HepG2 (cell line): ENCODE results near the gene CHKB. TPM values are rescaled to one million over a fixed set of nuclear protein-coding genes. Genes with fewer than 3 reads are reported as not detected.

ENCODE experiments used
- ATAC-seq: fragments of 200-7000 bp; cut with Tn5 transposase; 3 replicates; pipeline ENCODE4 v1.9.1; 2020; ENCODE audit warnings: mild to moderate bottlenecking, moderate library complexity
- BruUV-seq: library from RNA; stranded (reverse); fragments of 400-500 nt; replicated peaks from 2 replicates; lab custom pipeline; 2021; lab: Mats Ljungman, UMichigan
- CTCF ChIA-PET: fragments of 300-600 bp; formaldehyde crosslinking; extraction: SDS; loops from one replicate; lab custom pipeline; 2021; ENCODE audit warnings: low total read pairs, inconsistent platforms, low intra/inter-chr PET ratio; lab: Yijun Ruan, JAX
- POLR2A ChIA-PET: fragments of 350-600 bp; sonication (Branson Sonifier 250); formaldehyde crosslinking; loops from one replicate; lab custom pipeline; 2020; ENCODE audit warnings: antibody characterized with exemption, inconsistent platforms; lab: Yijun Ruan, JAX
- DNase-seq: peaks from one replicate; pipeline ENCODE4 v3.0.0-alpha.2; 2015; ENCODE audit warnings: low spot score
- FAIRE-seq: peaks from 3 replicates; lab custom pipeline; 2011; peaks lifted over from hg19 to GRCh38; lab: Jason Lieb, UNC
- H2AFZ ChIP-seq: one replicate; pipeline ENCODE4 v1.6.1; 2011; ENCODE audit warnings: low read length, inconsistent platforms
- H3K27ac ChIP-seq: fragments of 300-600 bp; 3 replicates; pipeline ENCODE4 v1.8.0; 2011; ENCODE audit warnings: mixed run types, mild to moderate bottlenecking, mixed read lengths, low read length, inconsistent platforms; ENCODE audit not compliant: insufficient read depth; ENCODE audit errors: extremely low read length
- H3K27me3 ChIP-seq, 2 experiments: fragments of 200-600 bp in 1 of 2; 2 replicates in 1 of 2; 3 replicates in 1 of 2; pipeline versions ENCODE4 v1.6.0 to v1.8.0; 2011; ENCODE audit warnings: low read length in 2 of 2, mild to moderate bottlenecking in 2 of 2, moderate library complexity in 2 of 2, inconsistent platforms in 1 of 2; ENCODE audit not compliant: insufficient read depth in 2 of 2, control insufficient read depth in 1 of 2
- H3K36me3 ChIP-seq, 2 experiments: fragments of 200-600 bp in 1 of 2; replicated peaks in 1 of 2; 2 replicates in 1 of 2; 3 replicates in 1 of 2; pipeline versions ENCODE4 v1.5.1 to v1.8.0; 2011; ENCODE audit warnings: low read length in 2 of 2, inconsistent platforms in 1 of 2; ENCODE audit not compliant: insufficient read depth in 2 of 2, control insufficient read depth in 1 of 2
- H3K4me1 ChIP-seq: 2 replicates; pipeline ENCODE4 v1.5.1; 2012; ENCODE audit warnings: low read length, inconsistent platforms; ENCODE audit not compliant: insufficient read depth
- H3K4me2 ChIP-seq: 2 replicates; pipeline ENCODE4 v1.6.0; 2011; ENCODE audit warnings: low read depth, low read length, inconsistent platforms
- H3K4me3 ChIP-seq, 3 experiments: fragments of 200-600 bp in 1 of 3; sonication (generic), shearing (Covaris generic) in 1 of 3; replicated peaks in 1 of 3; 2 replicates each; pipeline ENCODE4 v1.5.1; 2011 to 2016; ENCODE audit warnings: low read length in 3 of 3, inconsistent platforms in 2 of 3, low read depth in 2 of 3, mild to moderate bottlenecking in 2 of 3, control low read depth in 1 of 3, mixed read lengths in 1 of 3; ENCODE audit not compliant: insufficient read depth in 1 of 3
- H3K79me2 ChIP-seq: one replicate; pipeline ENCODE4 v1.6.1; 2011; ENCODE audit warnings: low read length, inconsistent platforms; ENCODE audit not compliant: insufficient read depth
- H3K9ac ChIP-seq: 2 replicates; pipeline ENCODE4 v1.6.0; 2011; ENCODE audit warnings: mild to moderate bottlenecking, low read depth, low read length, inconsistent platforms; ENCODE audit not compliant: insufficient read depth
- H3K9me3 ChIP-seq: 2 replicates; pipeline ENCODE4 v1.5.1; 2012; ENCODE audit warnings: mild to moderate bottlenecking, low read length
- H4K20me1 ChIP-seq: 2 replicates; pipeline ENCODE4 v1.6.0; 2011; ENCODE audit warnings: inconsistent platforms, mild to moderate bottlenecking, low read length, moderate library complexity; ENCODE audit not compliant: insufficient read depth
- AGO1 ChIP-seq: fragments of 200-400 bp; formaldehyde crosslinking; IDR thresholded peaks from 2 replicates; pipeline ENCODE4 v1.6.1; 2017; ENCODE audit warnings: mild to moderate bottlenecking, low read depth, low read length, moderate library complexity; ENCODE audit not compliant: poor library complexity, severe bottlenecking
- ATF1 ChIP-seq: IDR thresholded peaks from 2 replicates; pipeline ENCODE4 v1.6.1; 2016; ENCODE audit warnings: mild to moderate bottlenecking, control low read depth
- EED ChIP-seq: sonication (generic); formaldehyde crosslinking; IDR thresholded peaks from 2 replicates; pipeline ENCODE4 v1.5.0; 2020; ENCODE audit warnings: mild to moderate bottlenecking, missing genetic modification reagents
- FOXK2 ChIP-seq: fragments of 450-650 bp; IDR thresholded peaks from 2 replicates; pipeline ENCODE4 v1.6.1; 2016
- KLF15 ChIP-seq: sonication (generic); formaldehyde crosslinking; IDR thresholded peaks from 2 replicates; pipeline ENCODE4 v1.8.1; 2023; ENCODE audit warnings: borderline replicate concordance, mild to moderate bottlenecking, inconsistent platforms, missing genetic modification reagents, mixed read lengths
- KLF6 ChIP-seq: IDR thresholded peaks from 2 replicates; pipeline ENCODE4 v1.8.0; 2016; ENCODE audit warnings: missing biosample characterization, missing genetic modification reagents
- SIN3A ChIP-seq: IDR thresholded peaks from 2 replicates; pipeline ENCODE4 v1.6.1; 2011; ENCODE audit warnings: low read depth, mild to moderate bottlenecking, control low read depth, low read length, borderline replicate concordance
- ZNF12 ChIP-seq: sonication (generic); formaldehyde crosslinking; IDR thresholded peaks from 2 replicates; pipeline ENCODE4 v1.5.0; 2020; ENCODE audit warnings: missing genetic modification reagents
- ZNF547 ChIP-seq: sonication (generic); formaldehyde crosslinking; IDR thresholded peaks from 2 replicates; pipeline ENCODE4 v1.5.1; 2020; ENCODE audit warnings: mild to moderate bottlenecking, missing genetic modification reagents
- ZNF556 ChIP-seq: sonication (generic); formaldehyde crosslinking; IDR thresholded peaks from 2 replicates; pipeline ENCODE4 v1.4.0; 2020; ENCODE audit warnings: mild to moderate bottlenecking, missing genetic modification reagents, borderline replicate concordance
- WGBS: methylation state at CpG from one replicate; pipeline ENCODE4 v1.1.6; 2017; ENCODE audit warnings: low lambda C conversion rate; 5-methylcytosine and 5-hydroxymethylcytosine counted together
- in situ Hi-C: cut with HindIII; loops from 2 replicates; pipeline ENCODE4 v1.10.0; 2017; ENCODE audit warnings: low pct_unique_long_range_greater_than_20kb; ENCODE audit not compliant: extremely low pct_ligation_motif_present
- intact Hi-C: fragments of 100-400 bp; cut with micrococcal nuclease; formaldehyde crosslinking; loops from one replicate; pipeline ENCODE4 v1.10.0; 2022; ENCODE audit not compliant: unreplicated experiment
- polyA plus RNA-seq, 8 experiments: library from polyadenylated mRNA; depleted of rRNA in 3 of 8; stranded (reverse) in 7 of 8; unstranded in 1 of 8; fragments of >200 nt; fragmentation: Illumina TruSeq in 4 of 8; extraction: Trizol in 4 of 8; gene quantifications; 2 replicates each; pipeline versions ENCODE4 v1.2.1 to v1.2.3, GENCODE V29; 2011 to 2016; ENCODE audit warnings: low read depth in 4 of 8, missing spikeins in 1 of 8, mixed read lengths in 1 of 8; ENCODE audit not compliant: insufficient read depth in 1 of 8
- total RNA-seq, 5 experiments: library from RNA; depleted of rRNA; stranded (reverse); fragments of >200 nt; fragmentation: Illumina TruSeq; extraction: Trizol; gene quantifications; 2 replicates each; pipeline ENCODE4 v1.2.3, GENCODE V29; 2016; ENCODE audit warnings: low read depth in 1 of 5

Gene CHKB
- total and polyA plus RNA-seq, 2 of the 13 experiments (the other 11 are each of a cell fraction or from before 2014, with no cell fraction given): 24.5 to 42.7 TPM

DNA sequence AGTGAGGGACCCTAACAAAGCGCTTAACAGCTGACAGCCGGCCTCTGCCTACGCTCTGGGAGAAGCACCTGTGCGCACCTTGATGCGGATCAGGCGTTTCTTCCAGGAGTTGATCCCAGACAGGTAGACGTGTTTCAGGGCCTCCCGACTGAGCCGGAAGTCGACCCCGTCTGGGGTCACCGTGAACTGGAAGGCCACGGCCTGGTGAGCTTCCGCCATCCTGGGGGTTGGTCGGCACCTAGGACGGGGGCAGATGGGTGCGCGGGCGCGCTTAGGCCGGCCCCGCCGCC, 5.0 kb downstream of the CHKB start:
- H3K79me2 ChIP-seq: no peaks in the 10 kb centered on the region
- FAIRE-seq: no peak
- WGBS: no CpG with 5 or more reads among the region's 23 CpGs
- no peak overlapping the region for H2AFZ ChIP-seq
- ChIA-PET POLR2A (interaction anchor here (1.9 to 3.1 kb wide), 2 partner anchors 9 to 15 kb away, joined by 7 to 9 read pairs; partner anchors contain the start of gene SYCE3), CTCF (interaction anchor here (2.6 to 3.7 kb wide), 2 partner anchors 43 to 114 kb away, joined by 30 to 37 read pairs; no protein-coding TSS in a partner anchor)
- H3K4me2 ChIP-seq: no peak overlapping the region
- H3K27ac ChIP-seq: no peak overlapping the region
- H3K9me3 ChIP-seq: no peaks in the 10 kb centered on the region
- intact Hi-C loops (no loop called here), in situ Hi-C loops (loop anchor here (5.0 kb wide), 1 partner anchor 35 kb away; no protein-coding TSS in a partner anchor)
- H3K9ac ChIP-seq: no peak overlapping the region
- H3K4me3 ChIP-seq: no peak overlapping the region
- H4K20me1 ChIP-seq: no peaks in the 10 kb centered on the region
- no peak for TF ChIP-seq ZNF12 (CRISPR knock-in tag)
- no peak for TF ChIP-seq KLF15 (CRISPR knock-in tag)
- TF ChIP-seq AGO1: peak; percentile 34
- no peak for ATAC-seq
- H3K4me1 ChIP-seq: peaks cover 12% of the 10 kb centered on the region
- no TSS peak for BruUV-seq
- H3K36me3 ChIP-seq: peaks cover 0 to 5% of the 10 kb centered on the region in 2 experiments; a peak in 2 of 5 replicates
- H3K27me3 ChIP-seq: no peaks in the 10 kb centered on the region
- no peak for DNase-seq

DNA sequence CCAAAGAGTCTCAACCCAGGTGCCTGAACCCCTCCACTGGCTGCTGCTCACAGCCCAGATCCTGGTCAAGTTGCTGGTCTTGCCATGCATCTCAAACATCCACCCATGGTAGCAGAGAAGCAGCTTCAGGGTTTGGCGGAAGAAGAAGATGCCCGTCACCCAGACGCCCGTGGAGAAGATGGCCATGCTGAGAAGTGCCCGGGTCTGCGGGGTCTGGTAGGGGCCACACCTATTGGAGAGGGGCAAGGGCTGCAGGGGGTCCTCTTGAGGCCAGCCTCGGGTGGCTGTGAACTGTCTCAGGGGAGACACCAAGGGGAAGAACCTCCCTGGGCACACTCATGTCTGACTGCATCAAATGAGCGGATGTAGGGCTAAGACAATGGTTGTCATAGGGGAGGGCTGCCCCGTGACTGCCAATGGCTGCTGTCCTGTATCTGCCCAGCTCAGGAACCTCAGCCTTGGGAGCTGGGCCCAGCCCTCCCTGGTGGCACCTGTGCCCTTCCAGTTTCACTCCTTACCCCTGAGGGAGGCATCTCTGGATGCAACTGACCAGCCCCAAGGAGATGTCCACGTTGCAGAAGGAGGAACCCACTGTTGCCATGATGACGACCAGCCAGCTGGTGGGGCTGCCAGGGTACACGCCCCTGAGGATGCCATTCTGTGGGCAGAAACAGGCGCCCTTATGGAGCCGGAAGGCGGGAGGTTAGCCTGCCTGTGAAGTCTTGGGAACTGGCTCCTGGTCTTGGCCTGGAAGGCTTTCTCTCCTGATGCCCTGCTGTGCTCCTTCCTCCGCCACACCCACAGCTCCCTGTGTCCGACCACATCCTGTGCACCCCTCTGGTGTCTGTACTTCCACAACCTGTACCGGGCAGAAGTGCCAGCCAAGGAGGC, 5.6 kb downstream of the CHKB start:
- intact Hi-C loops (loop anchor here (1.0 kb wide), 2 partner anchors 43 to 114 kb away; no protein-coding TSS in a partner anchor), in situ Hi-C loops (loop anchor here (5.0 kb wide), 1 partner anchor 35 kb away; no protein-coding TSS in a partner anchor)
- no peaks in the 10 kb centered on the region for H3K9me3 ChIP-seq
- H3K9ac ChIP-seq: no peak overlapping the region
- no TSS peak for BruUV-seq
- TF ChIP-seq ZNF556 (CRISPR knock-in tag) (no peak), ATF1 (CRISPR knock-in tag) (no peak), EED (CRISPR knock-in tag) (no peak), KLF6 (CRISPR knock-in tag) (no peak), SIN3A (no peak), ZNF547 (no peak), FOXK2 (no peak)
- ChIA-PET CTCF (interaction anchor here (1.1 to 3.7 kb wide), 5 partner anchors 35 to 123 kb away, joined by 3 to 37 read pairs (median 7); no protein-coding TSS in a partner anchor), POLR2A (interaction anchor here (0.6 to 3.1 kb wide), 4 partner anchors 8 to 66 kb away, joined by 3 to 9 read pairs (median 5); partner anchors contain the start of genes SCO2 and SYCE3)
- H3K79me2 ChIP-seq: no peaks in the 10 kb centered on the region
- H3K27me3 ChIP-seq: no peaks in the 10 kb centered on the region
- no peak overlapping the region for H3K27ac ChIP-seq
- DNase-seq: no peak
- H2AFZ ChIP-seq: no peak overlapping the region
- no peak for FAIRE-seq
- no peak for ATAC-seq
- WGBS: 91% methylated on average over 11 of the region's 18 CpGs
- no peak overlapping the region for H3K4me2 ChIP-seq
- H3K4me1 ChIP-seq: peaks cover 12% of the 10 kb centered on the region
- peaks cover 0 to 5% of the 10 kb centered on the region in 2 experiments; a peak in 2 of 5 replicates for H3K36me3 ChIP-seq
- no peak overlapping the region for H3K4me3 ChIP-seq
- no peaks in the 10 kb centered on the region for H4K20me1 ChIP-seq
